OCI-LY1 (cell line): ENCODE measurements around the gene PASK.

Source experiments
- H2AFZ ChIP-seq: fragments of 200-600 bp; sonication (generic), shearing (Covaris generic); 2 replicates; pipeline ENCODE4 v1.6.0; 2014; ENCODE audit warnings: antibody characterized with exemption, mild to moderate bottlenecking, low read length
- H3F3A ChIP-seq: fragments of 200-600 bp; sonication (generic), shearing (Covaris generic); 2 replicates; pipeline ENCODE4 v1.6.0; 2014; ENCODE audit warnings: mild to moderate bottlenecking, antibody characterized with exemption, low read length, moderate library complexity; ENCODE audit not compliant: insufficient read depth
- H3K27ac ChIP-seq: fragments of 200-600 bp; sonication (generic); 2 replicates; pipeline ENCODE4 v1.5.1; 2014; ENCODE audit warnings: low read length, mixed run types, mild to moderate bottlenecking, low read depth; ENCODE audit not compliant: poor library complexity, severe bottlenecking
- H3K27me3 ChIP-seq: fragments of 200-600 bp; sonication (generic); 2 replicates; pipeline ENCODE4 v1.6.0; 2014; ENCODE audit warnings: antibody characterized with exemption, mild to moderate bottlenecking, low read length, moderate library complexity; ENCODE audit not compliant: insufficient read depth
- H3K36me3 ChIP-seq: fragments of 200-600 bp; sonication (generic); 2 replicates; pipeline ENCODE4 v1.6.1; 2014; ENCODE audit warnings: mild to moderate bottlenecking, antibody characterized with exemption, low read length, moderate library complexity, mixed read lengths; ENCODE audit not compliant: insufficient read depth
- H3K4me1 ChIP-seq: fragments of 200-600 bp; sonication (generic); 2 replicates; pipeline ENCODE4 v1.5.1; 2014; ENCODE audit warnings: mild to moderate bottlenecking, low read length, moderate library complexity; ENCODE audit not compliant: insufficient read depth, severe bottlenecking
- H3K4me2 ChIP-seq: fragments of 200-600 bp; sonication (generic), shearing (Covaris generic); 2 replicates; pipeline ENCODE4 v1.6.1; 2014; ENCODE audit warnings: low read length
- H3K4me3 ChIP-seq: fragments of 200-600 bp; sonication (generic); 2 replicates; pipeline ENCODE4 v1.5.1; 2014; ENCODE audit warnings: low read length, low read depth, mild to moderate bottlenecking, mixed read lengths; ENCODE audit not compliant: poor library complexity, severe bottlenecking
- H3K79me2 ChIP-seq: fragments of 200-600 bp; shearing (Covaris generic); 2 replicates; pipeline ENCODE4 v1.6.1; 2016; ENCODE audit warnings: mixed run types, low read length, mixed read lengths; ENCODE audit not compliant: insufficient read depth
- H3K9ac ChIP-seq: fragments of 200-600 bp; sonication (generic), shearing (Covaris generic); 2 replicates; pipeline ENCODE4 v1.6.1; 2014; ENCODE audit warnings: mild to moderate bottlenecking, low read length, mixed read lengths
- H3K9me2 ChIP-seq: fragments of 200-600 bp; sonication (generic), shearing (Covaris generic); 2 replicates; pipeline ENCODE4 v1.6.1; 2014; ENCODE audit warnings: low read depth, mild to moderate bottlenecking, low read length, mixed read lengths
- H3K9me3 ChIP-seq: fragments of 200-600 bp; shearing (Covaris generic); 2 replicates; pipeline ENCODE4 v1.6.1; 2014; ENCODE audit warnings: low read length, mixed read lengths
- H4K20me1 ChIP-seq: fragments of 200-600 bp; sonication (generic), shearing (Covaris generic); 2 replicates; pipeline ENCODE4 v1.6.0; 2016; ENCODE audit warnings: mild to moderate bottlenecking, low read length; ENCODE audit not compliant: insufficient read depth
- EZH2 ChIP-seq: fragments of 200-600 bp; sonication (generic), shearing (Covaris generic); IDR thresholded peaks from 2 replicates; pipeline ENCODE4 v1.8.0; 2017; ENCODE audit warnings: borderline replicate concordance, mixed run types, mild to moderate bottlenecking, antibody characterized with exemption, low read length, moderate library complexity, mixed read lengths
- TF ChIP-seq, protein P1 (sequence below): fragments of 200-600 bp; sonication (generic), shearing (Covaris generic); IDR thresholded peaks from 2 replicates; pipeline ENCODE4 v1.5.1; 2017; ENCODE audit warnings: mild to moderate bottlenecking, antibody characterized with exemption, low read length, moderate library complexity, mixed read lengths

PASK gene

DNA sequence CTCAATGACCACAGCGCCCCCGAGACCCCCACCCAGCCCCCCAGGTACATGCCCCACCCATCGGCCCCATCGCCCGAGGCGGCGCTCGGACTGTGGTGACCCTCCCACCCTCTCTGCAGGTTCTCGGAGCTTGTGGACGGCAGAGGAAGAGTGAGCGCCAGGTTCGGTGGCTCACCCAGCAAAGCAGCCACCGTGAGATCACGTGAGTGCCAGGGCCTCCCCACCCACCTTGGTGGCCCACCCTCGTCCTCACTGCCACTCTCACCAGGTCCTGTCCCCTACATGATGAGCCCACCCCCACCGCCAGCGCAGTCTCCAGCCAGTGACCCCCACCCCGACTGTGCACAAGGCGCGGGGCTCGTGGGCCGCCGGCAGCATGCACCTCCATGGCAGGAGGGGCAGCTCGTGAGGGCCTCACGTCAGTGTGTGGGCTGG, 77.6 kb downstream of the PASK start:
- Histone ChIP-seq H2AFZ (no peak overlapping the region), H3K36me3 (no peaks in the 10 kb centered on the region), H3K79me2 (no peaks in the 10 kb centered on the region), H4K20me1 (no peaks in the 10 kb centered on the region), H3F3A (no peaks in the 10 kb centered on the region), H3K4me1 (no peaks in the 10 kb centered on the region), H3K9me2 (no peaks in the 10 kb centered on the region), H3K4me3 (no peak overlapping the region), H3K27me3 (0 out of 2 replicates have a peak, but pooled peaks cover 3% of the 10 kb centered on the region), H3K27ac (no peak overlapping the region), H3K9ac (no peak overlapping the region), H3K9me3 (no peaks in the 10 kb centered on the region), H3K4me2 (no peak overlapping the region)
- TF ChIP-seq, protein P1, sequence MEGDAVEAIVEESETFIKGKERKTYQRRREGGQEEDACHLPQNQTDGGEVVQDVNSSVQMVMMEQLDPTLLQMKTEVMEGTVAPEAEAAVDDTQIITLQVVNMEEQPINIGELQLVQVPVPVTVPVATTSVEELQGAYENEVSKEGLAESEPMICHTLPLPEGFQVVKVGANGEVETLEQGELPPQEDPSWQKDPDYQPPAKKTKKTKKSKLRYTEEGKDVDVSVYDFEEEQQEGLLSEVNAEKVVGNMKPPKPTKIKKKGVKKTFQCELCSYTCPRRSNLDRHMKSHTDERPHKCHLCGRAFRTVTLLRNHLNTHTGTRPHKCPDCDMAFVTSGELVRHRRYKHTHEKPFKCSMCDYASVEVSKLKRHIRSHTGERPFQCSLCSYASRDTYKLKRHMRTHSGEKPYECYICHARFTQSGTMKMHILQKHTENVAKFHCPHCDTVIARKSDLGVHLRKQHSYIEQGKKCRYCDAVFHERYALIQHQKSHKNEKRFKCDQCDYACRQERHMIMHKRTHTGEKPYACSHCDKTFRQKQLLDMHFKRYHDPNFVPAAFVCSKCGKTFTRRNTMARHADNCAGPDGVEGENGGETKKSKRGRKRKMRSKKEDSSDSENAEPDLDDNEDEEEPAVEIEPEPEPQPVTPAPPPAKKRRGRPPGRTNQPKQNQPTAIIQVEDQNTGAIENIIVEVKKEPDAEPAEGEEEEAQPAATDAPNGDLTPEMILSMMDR: no peak
- TF ChIP-seq EZH2: no peak

DNA sequence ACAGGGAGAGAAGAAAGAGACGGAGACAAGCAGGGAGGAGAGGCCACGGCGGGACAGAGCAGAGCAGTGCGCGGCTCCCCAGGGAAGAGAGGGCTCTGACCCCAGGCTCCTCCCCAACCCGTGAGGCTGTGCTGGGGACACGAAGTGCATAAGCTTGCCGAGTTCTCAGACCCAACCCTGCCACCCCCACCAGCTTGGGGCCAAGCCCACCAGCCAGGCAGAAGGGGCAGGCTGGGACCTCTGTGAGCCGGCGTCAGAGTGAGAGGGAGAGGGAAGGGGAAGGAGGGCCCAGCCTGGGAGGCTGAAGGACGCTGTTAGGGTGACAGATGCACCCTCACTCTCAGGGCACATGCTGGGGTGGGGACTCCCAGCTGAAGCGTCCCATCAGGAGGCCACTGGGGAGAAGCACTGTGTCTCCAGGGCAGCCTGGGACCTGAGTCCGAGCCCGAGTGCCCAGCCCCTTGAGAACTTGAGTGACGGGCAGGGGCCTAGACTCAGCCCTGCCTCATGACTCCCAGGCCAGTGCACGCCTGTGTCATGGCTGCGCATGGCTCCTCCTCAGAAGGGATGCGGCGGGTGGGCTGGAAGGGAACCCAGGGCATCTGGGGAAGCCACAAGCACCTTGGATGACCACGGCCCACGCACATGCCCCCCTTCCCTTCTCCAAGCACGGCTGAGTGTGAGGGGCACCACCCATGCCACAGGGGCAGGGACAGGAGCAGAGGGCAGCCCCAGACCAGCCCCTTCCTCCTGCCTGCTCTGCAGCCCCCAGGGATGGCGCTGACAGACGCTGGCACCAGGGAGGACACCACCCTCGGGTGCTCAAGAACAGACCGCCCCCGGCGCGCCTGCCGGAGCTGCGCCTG, 78.2 kb downstream of the PASK start:
- H3K9me2 ChIP-seq: no peaks in the 10 kb centered on the region
- H2AFZ ChIP-seq: no peak overlapping the region
- no peaks in the 10 kb centered on the region for H3K4me1 ChIP-seq
- H3K4me3 ChIP-seq: no peak overlapping the region
- no peak overlapping the region for H3K9ac ChIP-seq
- no peaks in the 10 kb centered on the region for H3F3A ChIP-seq
- no peak overlapping the region for H3K27ac ChIP-seq
- H3K79me2 ChIP-seq: no peaks in the 10 kb centered on the region
- no peak overlapping the region for H3K4me2 ChIP-seq
- 0 out of 2 replicates have a peak, but pooled peaks cover 3% of the 10 kb centered on the region for H3K27me3 ChIP-seq
- TF ChIP-seq EZH2: no peak
- TF ChIP-seq, protein P1: no peak
- no peaks in the 10 kb centered on the region for H4K20me1 ChIP-seq
- H3K9me3 ChIP-seq: no peaks in the 10 kb centered on the region
- H3K36me3 ChIP-seq: no peaks in the 10 kb centered on the region

DNA sequence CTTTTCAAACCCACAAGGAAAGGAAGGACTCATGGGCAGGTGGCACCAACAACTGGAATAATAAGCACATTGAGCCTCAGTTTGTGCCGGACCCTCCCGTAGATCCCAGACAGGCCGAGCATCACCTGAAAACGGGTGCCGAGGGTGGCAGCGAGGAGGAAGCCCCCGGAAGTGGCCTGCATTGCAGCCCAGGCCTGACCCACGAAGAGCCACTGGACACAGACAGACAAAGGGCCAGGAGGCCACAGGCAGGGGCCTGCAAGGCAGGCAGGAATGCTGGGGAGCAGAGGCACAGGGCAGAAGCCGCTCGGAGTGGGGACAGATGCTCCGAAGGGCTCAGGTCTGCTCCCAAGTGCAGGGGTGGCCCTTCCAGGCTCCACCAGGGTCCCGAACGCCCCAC, 78.9 kb downstream of the PASK start:
- Histone ChIP-seq H3K9me2 (no peaks in the 10 kb centered on the region), H3K79me2 (no peaks in the 10 kb centered on the region), H3K27me3 (0 out of 2 replicates have a peak, but pooled peaks cover 3% of the 10 kb centered on the region), H3K4me1 (no peaks in the 10 kb centered on the region), H3K9ac (no peak overlapping the region), H3K36me3 (no peaks in the 10 kb centered on the region), H3K4me2 (no peak overlapping the region), H3F3A (no peaks in the 10 kb centered on the region), H3K27ac (no peak overlapping the region), H3K9me3 (no peaks in the 10 kb centered on the region), H4K20me1 (no peaks in the 10 kb centered on the region), H2AFZ (no peak overlapping the region), H3K4me3 (no peak overlapping the region)
- TF ChIP-seq EZH2: no peak
- TF ChIP-seq, protein P1: no peak
